ENCODE measurements around the gene UBE2H.
"Not testable (repeated sequence)": the region's sequence is repeated elsewhere in the genome, so short reads cannot be mapped to it uniquely, and the experiment has no call there.

DNA sequence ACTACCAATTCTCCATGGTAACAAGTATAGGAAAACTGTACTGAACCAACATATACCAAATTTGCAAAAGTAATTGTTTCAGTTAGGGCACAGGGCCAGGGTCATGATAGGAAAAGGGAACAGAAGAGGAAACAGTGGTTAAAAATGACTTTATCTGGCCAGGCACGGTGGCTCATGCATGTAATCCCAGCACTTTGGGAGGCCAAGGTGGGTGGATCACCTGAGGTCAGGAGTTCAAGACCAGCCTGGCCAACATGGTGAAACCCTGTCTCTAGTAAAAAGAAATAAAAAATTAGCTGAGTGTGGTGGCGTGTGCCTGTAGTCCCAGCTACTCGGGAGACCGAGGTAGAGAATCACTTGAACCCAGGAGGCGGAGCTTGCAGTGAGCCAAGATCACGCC is 92.0 kb downstream of the UBE2H start:
- TF ChIP-seq POLR2A (IDR thresholded peaks at IDR 0.05): not testable (repeated sequence)
- TF ChIP-seq, protein P1, sequence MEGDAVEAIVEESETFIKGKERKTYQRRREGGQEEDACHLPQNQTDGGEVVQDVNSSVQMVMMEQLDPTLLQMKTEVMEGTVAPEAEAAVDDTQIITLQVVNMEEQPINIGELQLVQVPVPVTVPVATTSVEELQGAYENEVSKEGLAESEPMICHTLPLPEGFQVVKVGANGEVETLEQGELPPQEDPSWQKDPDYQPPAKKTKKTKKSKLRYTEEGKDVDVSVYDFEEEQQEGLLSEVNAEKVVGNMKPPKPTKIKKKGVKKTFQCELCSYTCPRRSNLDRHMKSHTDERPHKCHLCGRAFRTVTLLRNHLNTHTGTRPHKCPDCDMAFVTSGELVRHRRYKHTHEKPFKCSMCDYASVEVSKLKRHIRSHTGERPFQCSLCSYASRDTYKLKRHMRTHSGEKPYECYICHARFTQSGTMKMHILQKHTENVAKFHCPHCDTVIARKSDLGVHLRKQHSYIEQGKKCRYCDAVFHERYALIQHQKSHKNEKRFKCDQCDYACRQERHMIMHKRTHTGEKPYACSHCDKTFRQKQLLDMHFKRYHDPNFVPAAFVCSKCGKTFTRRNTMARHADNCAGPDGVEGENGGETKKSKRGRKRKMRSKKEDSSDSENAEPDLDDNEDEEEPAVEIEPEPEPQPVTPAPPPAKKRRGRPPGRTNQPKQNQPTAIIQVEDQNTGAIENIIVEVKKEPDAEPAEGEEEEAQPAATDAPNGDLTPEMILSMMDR (IDR thresholded peaks at IDR 0.05 in 8 of 11, conservative IDR thresholded peaks at IDR 0.05 in 3 of 11): not testable (repeated sequence)

Measured in spleen (tissue), 7 donors.